Neural cell (in vitro differentiated cells): ENCODE results near the gene STAT6. TPM values are rescaled to one million over a fixed set of nuclear protein-coding genes. Genes with fewer than 3 reads are reported as not detected.

Experiments
- H2AFZ ChIP-seq: fragments of 200-600, 300-800 bp; sonication (generic), shearing (Covaris generic); 2 replicates; pipeline ENCODE4 v1.6.0; 2014; ENCODE audit warnings: low read depth, mild to moderate bottlenecking, antibody characterized with exemption, low read length, moderate library complexity
- H3F3A ChIP-seq: fragments of 200-600 bp; shearing (Covaris generic); 2 replicates; pipeline ENCODE4 v1.6.1; 2016; ENCODE audit warnings: mild to moderate bottlenecking, moderate library complexity, mixed read lengths, antibody characterized with exemption, low read length; ENCODE audit not compliant: insufficient read depth, poor library complexity, severe bottlenecking
- H3K27ac ChIP-seq: fragments of 200-600, 300-800 bp; sonication (generic), shearing (Covaris generic); 2 replicates; pipeline ENCODE4 v1.5.1; 2014; ENCODE audit warnings: mild to moderate bottlenecking, low read length, moderate library complexity
- H3K27me3 ChIP-seq: fragments of 300-800, 200-600 bp; sonication (generic), shearing (Covaris generic); 2 replicates; pipeline ENCODE4 v1.6.0; 2014; ENCODE audit warnings: mild to moderate bottlenecking, low read depth, low read length, moderate library complexity; ENCODE audit not compliant: insufficient read depth
- H3K36me3 ChIP-seq: fragments of 300-800, 200-600 bp; sonication (generic), shearing (Covaris generic); 2 replicates; pipeline ENCODE4 v1.5.1; 2014; ENCODE audit warnings: mild to moderate bottlenecking, antibody characterized with exemption, low read length, moderate library complexity; ENCODE audit not compliant: insufficient read depth
- H3K4me2 ChIP-seq: fragments of 300-800, 200-600 bp; sonication (generic), shearing (Covaris generic); 2 replicates; pipeline ENCODE4 v1.6.0; 2014; ENCODE audit warnings: mild to moderate bottlenecking, low read length
- H3K4me3 ChIP-seq: fragments of 300-800, 200-600 bp; sonication (generic), shearing (Covaris generic); 2 replicates; pipeline ENCODE4 v1.5.1; 2014; ENCODE audit warnings: mild to moderate bottlenecking, low read length, moderate library complexity
- H3K79me2 ChIP-seq: fragments of 200-600 bp; shearing (Covaris generic); replicated peaks from 2 replicates; pipeline ENCODE4 v1.6.0; 2014; ENCODE audit warnings: mild to moderate bottlenecking, low read length, moderate library complexity; ENCODE audit not compliant: insufficient read depth
- H3K9ac ChIP-seq: fragments of 300-800, 200-600 bp; sonication (generic), shearing (Covaris generic); 2 replicates; pipeline ENCODE4 v1.6.1; 2016; ENCODE audit warnings: mild to moderate bottlenecking, low read length, mixed read lengths
- H3K9me2 ChIP-seq: fragments of 200-600 bp; shearing (Covaris generic); 2 replicates; pipeline ENCODE4 v1.6.1; 2016; ENCODE audit warnings: mild to moderate bottlenecking, low read length, mixed read lengths; ENCODE audit not compliant: insufficient read depth
- H3K9me3 ChIP-seq: fragments of 200-600, 300-800 bp; sonication (generic), shearing (Covaris generic); 2 replicates; pipeline ENCODE4 v1.6.1; 2016; ENCODE audit warnings: mild to moderate bottlenecking, mixed run types, low read length, moderate library complexity, mixed read lengths
- H4K20me1 ChIP-seq: fragments of 200-600 bp; shearing (Covaris generic); 2 replicates; pipeline ENCODE4 v1.6.1; 2016; ENCODE audit warnings: mild to moderate bottlenecking, mixed run types; ENCODE audit not compliant: insufficient read depth
- CTCF ChIP-seq: fragments of 450-650 bp; IDR thresholded peaks from 2 replicates; pipeline ENCODE4 v1.5.1; 2014; ENCODE audit warnings: antibody characterized with exemption, mild to moderate bottlenecking, moderate library complexity; ENCODE audit not compliant: poor library complexity, severe bottlenecking
- EP300 ChIP-seq: fragments of 450-650 bp; conservative IDR thresholded peaks from 2 replicates; pipeline ENCODE4 v1.6.1; 2014; ENCODE audit warnings: antibody characterized with exemption, mild to moderate bottlenecking, moderate library complexity; ENCODE audit not compliant: poor library complexity, severe bottlenecking
- EZH2 ChIP-seq: fragments of 200-600, 300-800 bp; shearing (Covaris generic), sonication (generic); IDR thresholded peaks from 2 replicates; pipeline ENCODE4 v1.6.1; 2014; ENCODE audit warnings: antibody characterized with exemption, low read length, borderline replicate concordance, mild to moderate bottlenecking; ENCODE audit not compliant: insufficient read depth, poor library complexity, severe bottlenecking
- MXI1 ChIP-seq: fragments of 450-650 bp; conservative IDR thresholded peaks from 2 replicates; pipeline ENCODE4 v1.6.1; 2014; ENCODE audit warnings: antibody characterized with exemption, mild to moderate bottlenecking; ENCODE audit not compliant: poor library complexity, severe bottlenecking
- POLR2AphosphoS5 ChIP-seq: IDR thresholded peaks from 2 replicates; pipeline ENCODE4 v1.6.1; 2012
- RAD21 ChIP-seq: fragments of 450-650 bp; conservative IDR thresholded peaks from 2 replicates; pipeline ENCODE4 v1.6.1; 2014; ENCODE audit warnings: antibody characterized with exemption, mild to moderate bottlenecking, moderate library complexity
- REST ChIP-seq: IDR thresholded peaks from 2 replicates; pipeline ENCODE4 v1.6.1; 2012; ENCODE audit warnings: borderline replicate concordance
- SMC3 ChIP-seq: fragments of 450-650 bp; conservative IDR thresholded peaks from 2 replicates; pipeline ENCODE4 v1.6.1; 2014; ENCODE audit warnings: antibody characterized with exemption, mild to moderate bottlenecking, moderate library complexity; ENCODE audit not compliant: poor library complexity
- TAF1 ChIP-seq: IDR thresholded peaks from 2 replicates; pipeline ENCODE4 v1.6.1; 2012; ENCODE audit warnings: low read depth
- polyA plus RNA-seq: library from polyadenylated mRNA; depleted of rRNA; stranded (reverse); fragments of >200 nt; gene quantifications from 2 replicates; pipeline ENCODE4 v1.2.3, GENCODE V29; 2014

Gene STAT6
- polyA plus RNA-seq, 1 donor from 2014 or later, result not detected

- peak overlapping the region; percentile 96 for H3K9ac ChIP-seq
- no peaks in the 10 kb centered on the region for H3K9me3 ChIP-seq
- no peaks in the 10 kb centered on the region for H3K27me3 ChIP-seq
- H4K20me1 ChIP-seq, result peaks cover 16% of the 10 kb centered on the region
- no peaks in the 10 kb centered on the region for H3F3A ChIP-seq
- H3K36me3 ChIP-seq, result no peaks in the 10 kb centered on the region
- peaks cover 39% of the 10 kb centered on the region for H3K79me2 ChIP-seq
- H3K9me2 ChIP-seq, result no peaks in the 10 kb centered on the region
- no peak overlapping the region for H2AFZ ChIP-seq
- TF ChIP-seq POLR2AphosphoS5 (no peak), CTCF (no peak), REST (no peak), EZH2 (no peak), SMC3 (no peak), TAF1 (no peak), RAD21 (no peak), EP300 (no peak), MXI1 (no peak)
- peak overlapping the region; percentile 99 for H3K4me3 ChIP-seq
- H3K4me2 ChIP-seq, result peak overlapping the region; percentile 95
- peak overlapping the region; percentile 75 for H3K27ac ChIP-seq
Observed at GRCh38 chr12:57129889-57130288, 18.7 kb upstream of the STAT6 start.

- Histone ChIP-seq H3K4me2 (peak overlapping the region; percentile 95), H2AFZ (peak overlapping the region; percentile 49), H3K36me3 (no peaks in the 10 kb centered on the region), H3K27ac (peak overlapping the region; percentile 75), H3K9me2 (no peaks in the 10 kb centered on the region), H3K9ac (peak overlapping the region; percentile 96), H3K79me2 (peaks cover 39% of the 10 kb centered on the region), H4K20me1 (peaks cover 14% of the 10 kb centered on the region), H3F3A (no peaks in the 10 kb centered on the region), H3K4me3 (peak overlapping the region; percentile 99), H3K9me3 (no peaks in the 10 kb centered on the region), H3K27me3 (no peaks in the 10 kb centered on the region)
- TF ChIP-seq SMC3 (no peak), TAF1 (no peak)
Observed at GRCh38 chr12:57129321-57129842, 18.2 kb upstream of the STAT6 start.
